Fibroblast of lung (primary cell): ENCODE measurements around the gene SORT1.

Source experiments
- EZH2 ChIP-seq: IDR thresholded peaks from 2 replicates; pipeline ENCODE4 v1.5.1; 2012; ENCODE audit warnings: low read length, control low read depth, mild to moderate bottlenecking; ENCODE audit errors: missing control alignments
- TF ChIP-seq, protein P1 (sequence below), 2 donors: IDR thresholded peaks in 1 of 2; conservative IDR thresholded peaks in 1 of 2; 1 replicate in 1 of 2; 2 replicates in 1 of 2; pipeline ENCODE4 v1.5.1; 2011 to 2012; ENCODE audit warnings: low read length in 2 of 2, control low read depth in 1 of 2, inconsistent platforms in 1 of 2, low read depth in 1 of 2, mild to moderate bottlenecking in 1 of 2

DNA sequence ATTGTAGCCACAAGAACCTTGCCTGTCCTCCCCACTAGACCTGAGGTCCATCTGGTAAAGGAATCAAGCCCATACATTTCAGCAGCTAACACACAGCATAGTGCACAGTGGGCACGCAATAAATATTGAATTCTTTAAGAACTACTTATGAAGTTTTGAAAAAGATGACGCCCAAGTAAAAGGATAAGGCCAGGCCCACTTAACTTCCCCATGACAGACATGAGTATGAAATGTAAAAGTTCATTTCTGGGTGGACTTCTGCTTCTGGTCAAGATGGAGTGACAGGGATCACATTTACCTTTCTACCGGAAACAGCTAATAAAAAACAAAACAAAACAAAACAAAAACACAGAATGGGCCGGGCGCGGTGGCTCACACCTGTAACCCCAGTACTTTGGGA, 25.4 kb downstream of the SORT1 start:
- TF ChIP-seq, protein P1, sequence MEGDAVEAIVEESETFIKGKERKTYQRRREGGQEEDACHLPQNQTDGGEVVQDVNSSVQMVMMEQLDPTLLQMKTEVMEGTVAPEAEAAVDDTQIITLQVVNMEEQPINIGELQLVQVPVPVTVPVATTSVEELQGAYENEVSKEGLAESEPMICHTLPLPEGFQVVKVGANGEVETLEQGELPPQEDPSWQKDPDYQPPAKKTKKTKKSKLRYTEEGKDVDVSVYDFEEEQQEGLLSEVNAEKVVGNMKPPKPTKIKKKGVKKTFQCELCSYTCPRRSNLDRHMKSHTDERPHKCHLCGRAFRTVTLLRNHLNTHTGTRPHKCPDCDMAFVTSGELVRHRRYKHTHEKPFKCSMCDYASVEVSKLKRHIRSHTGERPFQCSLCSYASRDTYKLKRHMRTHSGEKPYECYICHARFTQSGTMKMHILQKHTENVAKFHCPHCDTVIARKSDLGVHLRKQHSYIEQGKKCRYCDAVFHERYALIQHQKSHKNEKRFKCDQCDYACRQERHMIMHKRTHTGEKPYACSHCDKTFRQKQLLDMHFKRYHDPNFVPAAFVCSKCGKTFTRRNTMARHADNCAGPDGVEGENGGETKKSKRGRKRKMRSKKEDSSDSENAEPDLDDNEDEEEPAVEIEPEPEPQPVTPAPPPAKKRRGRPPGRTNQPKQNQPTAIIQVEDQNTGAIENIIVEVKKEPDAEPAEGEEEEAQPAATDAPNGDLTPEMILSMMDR (conservative IDR thresholded peaks at IDR 0.05 in 1 of 2, IDR thresholded peaks at IDR 0.05 in 1 of 2; ENCODE audit: low read depth in 1 of 2, low read length in 2 of 2), result no peak
- no peak for TF ChIP-seq EZH2
